Heart right ventricle (tissue), 16 donors: Measurements from ENCODE around the gene GNAT3. TPM values are rescaled to one million over a fixed set of nuclear protein-coding genes. Genes with fewer than 3 reads are reported as not detected.

ENCODE experiments used
- ATAC-seq, 8 donors: fragments of 200-7000 bp; cut with Tn5 transposase; one replicate each; pipeline ENCODE4 v1.9.1; 2020; ENCODE audit warnings: mild to moderate bottlenecking in 8 of 8, moderate library complexity in 8 of 8, moderate number of reproducible peaks in 1 of 8
- DNase-seq, 2 donors: peaks; one replicate each; pipeline ENCODE4 v3.0.0-alpha.2; 2020
- H3K27ac ChIP-seq, 10 donors: fragments of 200-600 bp; sonication (generic) in 2 of 10; one replicate each; pipeline versions ENCODE4 v1.5.0 to v1.8.0; 2020 to 2022; ENCODE audit warnings: mild to moderate bottlenecking in 3 of 10
- H3K27me3 ChIP-seq, 7 donors: fragments of 200-600 bp; one replicate each; pipeline ENCODE4 v1.8.0; 2021 to 2022; ENCODE audit warnings: mild to moderate bottlenecking in 2 of 7
- H3K36me3 ChIP-seq, 9 donors: fragments of 200-600 bp; sonication (generic) in 1 of 9; one replicate each; pipeline versions ENCODE4 v1.5.0 to v1.8.0; 2020 to 2022; ENCODE audit warnings: mild to moderate bottlenecking in 2 of 9
- H3K4me1 ChIP-seq, 9 donors: fragments of 200-600 bp; sonication (generic) in 1 of 9; one replicate each; pipeline versions ENCODE4 v1.5.0 to v1.8.0; 2020 to 2022; ENCODE audit warnings: mild to moderate bottlenecking in 4 of 9
- H3K4me3 ChIP-seq, 10 donors: fragments of 200-600 bp; sonication (generic) in 2 of 10; one replicate each; pipeline versions ENCODE4 v1.5.0 to v1.8.0; 2020 to 2022; ENCODE audit warnings: mild to moderate bottlenecking in 7 of 10, moderate library complexity in 2 of 10
- H3K9me3 ChIP-seq, 11 donors: fragments of 200-600 bp in 10 of 11; sonication (generic) in 2 of 11; one replicate each; pipeline versions ENCODE4 v1.5.0 to v1.8.0; 2013 to 2022; ENCODE audit warnings: mild to moderate bottlenecking in 2 of 11, control low read depth in 1 of 11, moderate library complexity in 1 of 11
- CTCF ChIP-seq, 9 donors: fragments of 200-600 bp; sonication (generic) in 2 of 9; IDR thresholded peaks; one replicate each; pipeline versions ENCODE4 v1.5.0 to v1.8.0; 2021 to 2022; ENCODE audit warnings: antibody characterized with exemption in 9 of 9, mild to moderate bottlenecking in 5 of 9, moderate library complexity in 1 of 9
- WGBS, 2 donors: extraction: QIAGEN DNeasy Blood & Tissue Kit; methylation state at CpG; one replicate each; pipeline ENCODE4 v1.1.7; 2013; ENCODE audit warnings: inconsistent platforms in 1 of 2; 5-methylcytosine and 5-hydroxymethylcytosine counted together
- intact Hi-C, 10 donors: fragments of 100-400 bp; cut with DNase I; formaldehyde crosslinking; loops; one replicate each; pipeline versions ENCODE4 v1.11.1 to v1.14.2; 2022
- polyA plus RNA-seq, 2 donors: library from polyadenylated mRNA; stranded (reverse); fragments of 200-250 nt; gene quantifications; one replicate each; pipeline ENCODE4 v1.2.3, GENCODE V29; 2013
- total RNA-seq, 10 donors: library from RNA; stranded (reverse); fragmentation: NEBNext Ultra II Directional in 3 of 10; extraction: Animal tissue kit (Norgen Biotek cat#: 25700) in 3 of 10; gene quantifications; one replicate each; pipeline versions ENCODE4 v1.2.1 to v1.2.4, GENCODE V29; 2021 to 2023
- donor health status: Arrhythmogenic right ventricular cardiomyopathy.
- donor health status: ischemic (EF 13 %, LVEDD 7.1; RV severe dilation, severe dysfunction).
- donor health status: healthy with polysubstance abuse.
- donor health status: DM: no; HTN: yes; CAD: no.
- donor health status: DM: no; HTN: no; CAD: no.
- donor health status: ischemic (EF 25% LVEDD 6.9; RV normal size, moderate dysfunction).
- donor health status: ischemic (EF 25% LVEDD 5.7; RV mildly dilated, moderate dysfunction).
- donor health status: healthy.
- donor health status: DM: yes; HTN: yes; CAD: no.
- donor health status: Ischemic cardiomyopathy.
- donor health status: ischemic (EF 35%, LVEDD 5.7; RV mildly dilated, moderate dysfunction).
- donor health status: nonischemic (EF 11% LVEDD 7.7; RV severe dilation, severe dysfunction).
- donor health status: DM: yes; HTN: yes; CAD: no.
- donor health status: PGD.
- donor health status: ischemic (EF 29% LVEDD 5.4; RV normal size, mild dysfunction).
- donor health status: nonischemic (EF 23%, LVEDD 6.1; RV moderate dilation, normal function).

The GNAT3 gene
- total and polyA plus RNA-seq, 12 donors, result not detected

GRCh38 chr7:80536426-80536825, 24.6 kb upstream of the GNAT3 start:
- peaks cover 0 to 4% (median 0%) of the 10 kb centered on the region in 11 donors for H3K9me3 ChIP-seq
- DNase-seq, result no peak
- intact Hi-C loops, result no loop called here
- no peak for ATAC-seq
- TF ChIP-seq CTCF (IDR thresholded peaks at IDR 0.05), result no peak
- H3K27me3 ChIP-seq, result no peaks in the 10 kb centered on the region
- no peak overlapping the region for H3K4me3 ChIP-seq
- 92 to 95% methylated on average over 2 of the region's 2 CpGs for WGBS, 2 donors
- no peaks in the 10 kb centered on the region for H3K36me3 ChIP-seq
- peaks cover 0 to 20% (median 0%) of the 10 kb centered on the region in 9 donors for H3K4me1 ChIP-seq
- H3K27ac ChIP-seq, result no peak overlapping the region

GRCh38 chr7:80533287-80533686, 21.4 kb upstream of the GNAT3 start:
- ATAC-seq, result no peak
- intact Hi-C loops, result no loop called here

GRCh38 chr7:80532153-80532552, 20.3 kb upstream of the GNAT3 start:
- TF ChIP-seq CTCF (IDR thresholded peaks at IDR 0.05), result no peak
- Histone ChIP-seq H3K27me3 (no peaks in the 10 kb centered on the region), H3K4me3 (no peak overlapping the region), H3K27ac (no peak overlapping the region), H3K9me3 (peaks cover 0 to 4% (median 0%) of the 10 kb centered on the region in 11 donors), H3K4me1 (peaks cover 0 to 28% (median 6%) of the 10 kb centered on the region in 9 donors), H3K36me3 (no peaks in the 10 kb centered on the region)
- ATAC-seq (no peak), DNase-seq (no peak)
- 95 to 98% methylated on average over 3 of the region's 3 CpGs for WGBS, 2 donors
- intact Hi-C loops, result no loop called here

More at GRCh38 chr7:80533287-80533686, 21.4 kb upstream of the GNAT3 start:
- H3K27ac ChIP-seq, result no peak overlapping the region
- peaks cover 0 to 4% (median 0%) of the 10 kb centered on the region in 11 donors for H3K9me3 ChIP-seq
- no peak overlapping the region for H3K4me3 ChIP-seq
- H3K27me3 ChIP-seq, result no peaks in the 10 kb centered on the region
- DNase-seq, result no peak
- 31 to 35% methylated on average over 1 of the region's 1 CpG for WGBS, 2 donors
- H3K36me3 ChIP-seq, result no peaks in the 10 kb centered on the region
- TF ChIP-seq CTCF (IDR thresholded peaks at IDR 0.05), result no peak
- peaks cover 0 to 29% (median 10%) of the 10 kb centered on the region in 9 donors for H3K4me1 ChIP-seq

GRCh38 chr7:80530136-80530535, 18.3 kb upstream of the GNAT3 start:
- Histone ChIP-seq H3K27me3 (no peaks in the 10 kb centered on the region), H3K9me3 (peaks cover 0 to 4% (median 0%) of the 10 kb centered on the region in 11 donors), H3K27ac (peak overlapping the region in 4 of 10 donors; percentile 1 to 54 (median 18)), H3K4me3 (no peak overlapping the region), H3K36me3 (no peaks in the 10 kb centered on the region), H3K4me1 (peaks cover 0 to 24% (median 6%) of the 10 kb centered on the region in 9 donors)
- no peak for TF ChIP-seq CTCF (IDR thresholded peaks at IDR 0.05)
- WGBS, 2 donors, result 81 to 89% methylated on average over 1 of the region's 1 CpG
- intact Hi-C loops, result no loop called here
- peak in 1 of 2 donors; percentile 50 for DNase-seq
- ATAC-seq, result peak in 7 of 8 donors; percentile 52 to 80 (median 71)
